GM12878 (cell line): ENCODE measurements around the gene EP400. TPM values are rescaled to one million over a fixed set of nuclear protein-coding genes. Genes with fewer than 3 reads are reported as not detected.
A peak's percentile ranks its signal among the peaks of the same experiment; 100 is the strongest.

ENCODE experiments used
- CBFB ChIP-seq: IDR thresholded peaks from 2 replicates; pipeline ENCODE4 v1.6.1; 2016; ENCODE audit warnings: antibody characterized with exemption, low read depth
- CHD1 ChIP-seq: IDR thresholded peaks from 2 replicates; pipeline ENCODE4 v1.6.1; 2012; ENCODE audit warnings: low read depth, low read length, improper control_type of control experiment
- CREM ChIP-seq: IDR thresholded peaks from 2 replicates; pipeline ENCODE4 v1.6.1; 2014; ENCODE audit warnings: antibody characterized with exemption, low read depth
- FOXK2 ChIP-seq: fragments of 450-650 bp; IDR thresholded peaks from 2 replicates; pipeline ENCODE4 v1.6.1; 2017; ENCODE audit warnings: mild to moderate bottlenecking, moderate library complexity
- HDAC6 ChIP-seq: fragments of 200-600 bp; sonication (generic); IDR thresholded peaks from one replicate; pipeline ENCODE4 v1.8.0; 2017; ENCODE audit warnings: antibody characterized with exemption; ENCODE audit not compliant: unreplicated experiment
- KAT2A ChIP-seq: conservative IDR thresholded peaks from 2 replicates; pipeline ENCODE4 v1.6.1; 2011; ENCODE audit warnings: low read depth, low read length; ENCODE audit not compliant: control insufficient read depth
- MEF2A ChIP-seq: IDR thresholded peaks from 2 replicates; pipeline ENCODE4 v1.6.1; 2011; ENCODE audit warnings: low read depth, mild to moderate bottlenecking, low read length, moderate library complexity; ENCODE audit not compliant: insufficient read depth
- NR2F1 ChIP-seq: fragments of 450-650 bp; conservative IDR thresholded peaks from 2 replicates; pipeline ENCODE4 v1.6.1; 2017; ENCODE audit warnings: mild to moderate bottlenecking
- POU2F2 ChIP-seq: IDR thresholded peaks from 3 replicates; pipeline ENCODE4 v1.6.1; 2011; ENCODE audit warnings: low read depth, mild to moderate bottlenecking, low read length, borderline replicate concordance
- RAD51 ChIP-seq: fragments of 450-650 bp; IDR thresholded peaks from 2 replicates; pipeline ENCODE4 v1.6.1; 2016; ENCODE audit warnings: moderate library complexity, mild to moderate bottlenecking, inconsistent platforms
- TCF3 ChIP-seq: IDR thresholded peaks from 2 replicates; pipeline ENCODE4 v1.6.1; 2012; ENCODE audit warnings: low read depth, mild to moderate bottlenecking, low read length, borderline replicate concordance; ENCODE audit not compliant: insufficient read depth
- polyA plus RNA-seq, 11 experiments: library from polyadenylated mRNA; depleted of rRNA in 4 of 11; unstranded in 6 of 11; stranded (reverse) in 5 of 11; fragments of >200 nt; fragmentation: Nextera tagmentation in 4 of 11; fragmentation: Illumina TruSeq in 1 of 11; extraction: Ambion mirVana in 4 of 11; extraction: Trizol in 1 of 11; gene quantifications; 1 replicate in 1 of 11; 2 replicates in 10 of 11; pipeline versions ENCODE4 v1.2.1 to v1.2.3, GENCODE V29; 2011 to 2016; ENCODE audit warnings: inconsistent platforms in 2 of 11, missing spikeins in 2 of 11, low read depth in 1 of 11
- total RNA-seq, 4 experiments: library from RNA; depleted of rRNA in 3 of 4; stranded (reverse); fragments of >200 nt in 3 of 4; fragmentation: Illumina TruSeq in 1 of 4; extraction: Trizol in 1 of 4; gene quantifications; 2 replicates each; pipeline versions ENCODE4 v1.2.1 to v1.2.3, GENCODE V29; 2013 to 2021
- TF ChIP-seq, protein P1 (sequence below): fragments of 450-650 bp; IDR thresholded peaks from 2 replicates; pipeline ENCODE4 v1.6.1; 2016; ENCODE audit warnings: mild to moderate bottlenecking, moderate library complexity, borderline replicate concordance
- TF ChIP-seq, protein P2 (sequence below): IDR thresholded peaks from 2 replicates; pipeline ENCODE4 v1.6.1; 2011; ENCODE audit warnings: borderline replicate concordance, low read depth, mild to moderate bottlenecking, moderate library complexity, low read length; ENCODE audit not compliant: insufficient read depth, poor library complexity, severe bottlenecking
- TF ChIP-seq, protein P3 (sequence below): fragments of 450-650 bp; formaldehyde crosslinking; IDR thresholded peaks from 2 replicates; pipeline ENCODE4 v1.4.0; 2022; ENCODE audit warnings: mild to moderate bottlenecking, moderate library complexity
- TF ChIP-seq, protein P4 (sequence below): fragments of 450-650 bp; IDR thresholded peaks from 2 replicates; pipeline ENCODE4 v1.6.1; 2018; ENCODE audit warnings: mild to moderate bottlenecking, low read depth, moderate library complexity; ENCODE audit not compliant: partially characterized antibody
- TF ChIP-seq, protein P5 (sequence below): fragments of 450-650 bp; IDR thresholded peaks from 2 replicates; pipeline ENCODE4 v1.6.1; 2014; ENCODE audit warnings: mild to moderate bottlenecking

The EP400 gene
- total and polyA plus RNA-seq, 10 of the 15 experiments (the other 5 are each of a cell fraction or from before 2014, with no cell fraction given), result 3.8 to 44.2 (median 8.4) TPM

DNA sequence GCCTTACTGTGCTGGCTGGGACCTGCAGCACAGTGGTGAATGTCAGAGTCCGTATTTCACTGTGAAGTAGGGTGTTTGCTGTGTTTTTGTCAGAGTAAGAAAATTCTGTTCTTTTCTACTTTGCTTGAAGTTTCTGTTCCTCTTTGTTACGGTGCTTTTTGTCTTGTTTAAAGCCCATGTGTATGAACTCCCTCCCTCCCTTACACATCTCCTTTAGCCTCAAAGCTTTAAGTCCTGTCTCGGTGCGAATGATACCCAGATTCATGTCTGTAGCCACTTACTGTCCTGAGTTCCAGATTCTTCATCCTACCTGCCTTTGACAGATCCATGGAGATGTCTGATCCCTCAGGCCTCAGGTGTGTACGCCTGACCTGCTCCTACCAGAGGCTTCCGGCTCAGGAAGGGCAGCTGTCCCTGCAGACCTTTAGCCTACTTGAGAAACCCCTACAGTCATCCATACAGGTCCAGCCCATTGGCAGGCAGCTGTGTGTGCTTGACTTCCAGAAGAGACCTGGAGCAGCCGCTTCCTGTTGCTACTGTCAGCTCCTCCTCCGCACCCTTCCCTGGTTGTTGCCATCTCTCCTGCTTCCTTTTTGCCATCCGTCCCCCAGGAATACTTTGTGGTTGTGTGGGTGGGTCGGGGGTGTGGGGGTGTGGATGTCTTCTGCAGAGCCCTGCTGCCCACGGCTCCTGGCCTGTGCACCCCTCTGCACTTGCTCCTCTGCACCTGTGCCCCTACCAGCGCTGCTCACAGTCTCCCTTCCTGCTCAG, 121.5 kb downstream of the EP400 start (continued):
- TF ChIP-seq, protein P1, sequence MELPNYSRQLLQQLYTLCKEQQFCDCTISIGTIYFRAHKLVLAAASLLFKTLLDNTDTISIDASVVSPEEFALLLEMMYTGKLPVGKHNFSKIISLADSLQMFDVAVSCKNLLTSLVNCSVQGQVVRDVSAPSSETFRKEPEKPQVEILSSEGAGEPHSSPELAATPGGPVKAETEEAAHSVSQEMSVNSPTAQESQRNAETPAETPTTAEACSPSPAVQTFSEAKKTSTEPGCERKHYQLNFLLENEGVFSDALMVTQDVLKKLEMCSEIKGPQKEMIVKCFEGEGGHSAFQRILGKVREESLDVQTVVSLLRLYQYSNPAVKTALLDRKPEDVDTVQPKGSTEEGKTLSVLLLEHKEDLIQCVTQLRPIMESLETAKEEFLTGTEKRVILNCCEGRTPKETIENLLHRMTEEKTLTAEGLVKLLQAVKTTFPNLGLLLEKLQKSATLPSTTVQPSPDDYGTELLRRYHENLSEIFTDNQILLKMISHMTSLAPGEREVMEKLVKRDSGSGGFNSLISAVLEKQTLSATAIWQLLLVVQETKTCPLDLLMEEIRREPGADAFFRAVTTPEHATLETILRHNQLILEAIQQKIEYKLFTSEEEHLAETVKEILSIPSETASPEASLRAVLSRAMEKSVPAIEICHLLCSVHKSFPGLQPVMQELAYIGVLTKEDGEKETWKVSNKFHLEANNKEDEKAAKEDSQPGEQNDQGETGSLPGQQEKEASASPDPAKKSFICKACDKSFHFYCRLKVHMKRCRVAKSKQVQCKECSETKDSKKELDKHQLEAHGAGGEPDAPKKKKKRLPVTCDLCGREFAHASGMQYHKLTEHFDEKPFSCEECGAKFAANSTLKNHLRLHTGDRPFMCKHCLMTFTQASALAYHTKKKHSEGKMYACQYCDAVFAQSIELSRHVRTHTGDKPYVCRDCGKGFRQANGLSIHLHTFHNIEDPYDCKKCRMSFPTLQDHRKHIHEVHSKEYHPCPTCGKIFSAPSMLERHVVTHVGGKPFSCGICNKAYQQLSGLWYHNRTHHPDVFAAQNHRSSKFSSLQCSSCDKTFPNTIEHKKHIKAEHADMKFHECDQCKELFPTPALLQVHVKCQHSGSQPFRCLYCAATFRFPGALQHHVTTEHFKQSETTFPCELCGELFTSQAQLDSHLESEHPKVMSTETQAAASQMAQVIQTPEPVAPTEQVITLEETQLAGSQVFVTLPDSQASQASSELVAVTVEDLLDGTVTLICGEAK, result no peak
- TF ChIP-seq POU2F2 (0 out of 3 replicates have a peak, but pooled peaks have one; percentile 49), RAD51 (no peak), CHD1 (no peak), CREM (0 out of 2 replicates have a peak, but pooled peaks have one; percentile 30), NR2F1 (peak; percentile 48; the same call in 1 of the 2 replicates), CBFB (peak; percentile 28; the same call in 1 of the 2 replicates), FOXK2 (no peak), MEF2A (0 out of 2 replicates have a peak, but pooled peaks have one; percentile 7), HDAC6 (no peak), KAT2A (no peak), TCF3 (no peak)
- TF ChIP-seq, protein P2, sequence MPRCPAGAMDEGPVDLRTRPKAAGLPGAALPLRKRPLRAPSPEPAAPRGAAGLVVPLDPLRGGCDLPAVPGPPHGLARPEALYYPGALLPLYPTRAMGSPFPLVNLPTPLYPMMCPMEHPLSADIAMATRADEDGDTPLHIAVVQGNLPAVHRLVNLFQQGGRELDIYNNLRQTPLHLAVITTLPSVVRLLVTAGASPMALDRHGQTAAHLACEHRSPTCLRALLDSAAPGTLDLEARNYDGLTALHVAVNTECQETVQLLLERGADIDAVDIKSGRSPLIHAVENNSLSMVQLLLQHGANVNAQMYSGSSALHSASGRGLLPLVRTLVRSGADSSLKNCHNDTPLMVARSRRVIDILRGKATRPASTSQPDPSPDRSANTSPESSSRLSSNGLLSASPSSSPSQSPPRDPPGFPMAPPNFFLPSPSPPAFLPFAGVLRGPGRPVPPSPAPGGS, result no peak
- TF ChIP-seq, protein P3, sequence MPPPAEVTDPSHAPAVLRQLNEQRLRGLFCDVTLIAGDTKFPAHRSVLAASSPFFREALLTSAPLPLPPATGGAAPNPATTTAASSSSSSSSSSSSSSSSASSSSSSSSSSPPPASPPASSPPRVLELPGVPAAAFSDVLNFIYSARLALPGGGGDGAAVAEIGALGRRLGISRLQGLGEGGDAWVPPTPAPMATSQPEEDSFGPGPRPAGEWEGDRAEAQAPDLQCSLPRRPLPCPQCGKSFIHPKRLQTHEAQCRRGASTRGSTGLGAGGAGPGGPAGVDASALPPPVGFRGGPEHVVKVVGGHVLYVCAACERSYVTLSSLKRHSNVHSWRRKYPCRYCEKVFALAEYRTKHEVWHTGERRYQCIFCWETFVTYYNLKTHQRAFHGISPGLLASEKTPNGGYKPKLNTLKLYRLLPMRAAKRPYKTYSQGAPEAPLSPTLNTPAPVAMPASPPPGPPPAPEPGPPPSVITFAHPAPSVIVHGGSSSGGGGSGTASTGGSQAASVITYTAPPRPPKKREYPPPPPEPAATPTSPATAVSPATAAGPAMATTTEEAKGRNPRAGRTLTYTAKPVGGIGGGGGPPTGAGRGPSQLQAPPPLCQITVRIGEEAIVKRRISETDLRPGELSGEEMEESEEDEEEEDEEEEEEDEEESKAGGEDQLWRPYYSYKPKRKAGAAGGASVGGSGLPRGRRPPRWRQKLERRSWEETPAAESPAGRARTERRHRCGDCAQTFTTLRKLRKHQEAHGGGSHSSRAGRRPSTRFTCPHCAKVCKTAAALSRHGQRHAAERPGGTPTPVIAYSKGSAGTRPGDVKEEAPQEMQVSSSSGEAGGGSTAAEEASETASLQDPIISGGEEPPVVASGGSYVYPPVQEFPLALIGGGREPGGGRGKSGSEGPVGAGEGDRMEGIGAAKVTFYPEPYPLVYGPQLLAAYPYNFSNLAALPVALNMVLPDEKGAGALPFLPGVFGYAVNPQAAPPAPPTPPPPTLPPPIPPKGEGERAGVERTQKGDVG (CRISPR knock-in tag), result no peak
- TF ChIP-seq, protein P4, sequence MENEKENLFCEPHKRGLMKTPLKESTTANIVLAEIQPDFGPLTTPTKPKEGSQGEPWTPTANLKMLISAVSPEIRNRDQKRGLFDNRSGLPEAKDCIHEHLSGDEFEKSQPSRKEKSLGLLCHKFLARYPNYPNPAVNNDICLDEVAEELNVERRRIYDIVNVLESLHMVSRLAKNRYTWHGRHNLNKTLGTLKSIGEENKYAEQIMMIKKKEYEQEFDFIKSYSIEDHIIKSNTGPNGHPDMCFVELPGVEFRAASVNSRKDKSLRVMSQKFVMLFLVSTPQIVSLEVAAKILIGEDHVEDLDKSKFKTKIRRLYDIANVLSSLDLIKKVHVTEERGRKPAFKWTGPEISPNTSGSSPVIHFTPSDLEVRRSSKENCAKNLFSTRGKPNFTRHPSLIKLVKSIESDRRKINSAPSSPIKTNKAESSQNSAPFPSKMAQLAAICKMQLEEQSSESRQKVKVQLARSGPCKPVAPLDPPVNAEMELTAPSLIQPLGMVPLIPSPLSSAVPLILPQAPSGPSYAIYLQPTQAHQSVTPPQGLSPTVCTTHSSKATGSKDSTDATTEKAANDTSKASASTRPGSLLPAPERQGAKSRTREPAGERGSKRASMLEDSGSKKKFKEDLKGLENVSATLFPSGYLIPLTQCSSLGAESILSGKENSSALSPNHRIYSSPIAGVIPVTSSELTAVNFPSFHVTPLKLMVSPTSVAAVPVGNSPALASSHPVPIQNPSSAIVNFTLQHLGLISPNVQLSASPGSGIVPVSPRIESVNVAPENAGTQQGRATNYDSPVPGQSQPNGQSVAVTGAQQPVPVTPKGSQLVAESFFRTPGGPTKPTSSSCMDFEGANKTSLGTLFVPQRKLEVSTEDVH, result no peak
- TF ChIP-seq, protein P5, sequence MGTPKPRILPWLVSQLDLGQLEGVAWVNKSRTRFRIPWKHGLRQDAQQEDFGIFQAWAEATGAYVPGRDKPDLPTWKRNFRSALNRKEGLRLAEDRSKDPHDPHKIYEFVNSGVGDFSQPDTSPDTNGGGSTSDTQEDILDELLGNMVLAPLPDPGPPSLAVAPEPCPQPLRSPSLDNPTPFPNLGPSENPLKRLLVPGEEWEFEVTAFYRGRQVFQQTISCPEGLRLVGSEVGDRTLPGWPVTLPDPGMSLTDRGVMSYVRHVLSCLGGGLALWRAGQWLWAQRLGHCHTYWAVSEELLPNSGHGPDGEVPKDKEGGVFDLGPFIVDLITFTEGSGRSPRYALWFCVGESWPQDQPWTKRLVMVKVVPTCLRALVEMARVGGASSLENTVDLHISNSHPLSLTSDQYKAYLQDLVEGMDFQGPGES, result no peak
